SIG-M5 treated with dmso at 0.1 percent for 504 hours (cell line): ENCODE data around the gene FAAP100.

ENCODE experiments used
- DNase-seq: peaks from one replicate; lab custom pipeline; 2025; ENCODE audit not compliant: unreplicated experiment; lab: John Stamatoyannopoulos, UW

Gene FAAP100

GRCh38 chr17:81513372-81513752 is 38.8 kb downstream of the FAAP100 start:
- DNase-seq = peak; percentile 68

- DNase-seq = peak; percentile 89
Observed at GRCh38 chr17:81512562-81513371, 39.4 kb downstream of the FAAP100 start, which contains the start of gene ACTG1. ACTG1 (minus strand) TSS chr17:81512799; CDS start chr17:81512354, 445 bp downstream.

DNA sequence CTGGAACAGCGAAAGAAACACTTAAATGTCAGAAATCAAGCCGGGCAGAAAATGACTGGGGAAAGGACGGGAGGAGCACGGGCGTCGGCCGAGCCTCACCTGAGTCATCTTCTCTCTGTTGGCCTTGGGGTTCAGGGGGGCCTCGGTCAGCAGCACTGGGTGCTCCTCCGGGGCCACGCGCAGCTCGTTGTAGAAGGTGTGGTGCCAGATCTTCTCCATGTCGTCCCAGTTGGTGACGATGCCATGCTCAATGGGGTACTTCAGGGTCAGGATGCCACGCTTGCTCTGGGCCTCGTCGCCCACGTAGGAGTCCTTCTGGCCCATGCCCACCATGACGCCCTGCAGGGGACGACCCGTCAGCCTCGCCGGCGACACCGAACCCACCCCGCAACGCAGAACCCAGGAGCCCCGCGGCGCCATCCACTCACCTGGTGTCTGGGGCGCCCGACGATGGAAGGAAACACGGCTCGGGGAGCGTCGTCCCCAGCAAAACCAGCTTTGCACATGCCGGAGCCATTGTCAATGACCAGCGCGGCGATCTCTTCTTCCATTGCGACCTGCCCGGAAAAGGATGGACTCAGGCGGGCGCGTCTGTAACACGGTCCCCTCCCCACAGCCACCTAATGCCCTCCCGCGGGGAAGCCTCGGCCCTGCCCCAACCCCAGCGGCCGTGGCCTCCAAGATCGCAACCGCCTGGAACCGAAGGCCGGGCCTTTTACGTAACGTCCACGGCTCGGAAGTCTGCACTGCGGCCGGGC is 40.2 kb downstream of the FAAP100 start:
- no peak for DNase-seq

- no peak for DNase-seq
Observed at GRCh38 chr17:81511554-81511803, 40.7 kb downstream of the FAAP100 start.

DNA sequence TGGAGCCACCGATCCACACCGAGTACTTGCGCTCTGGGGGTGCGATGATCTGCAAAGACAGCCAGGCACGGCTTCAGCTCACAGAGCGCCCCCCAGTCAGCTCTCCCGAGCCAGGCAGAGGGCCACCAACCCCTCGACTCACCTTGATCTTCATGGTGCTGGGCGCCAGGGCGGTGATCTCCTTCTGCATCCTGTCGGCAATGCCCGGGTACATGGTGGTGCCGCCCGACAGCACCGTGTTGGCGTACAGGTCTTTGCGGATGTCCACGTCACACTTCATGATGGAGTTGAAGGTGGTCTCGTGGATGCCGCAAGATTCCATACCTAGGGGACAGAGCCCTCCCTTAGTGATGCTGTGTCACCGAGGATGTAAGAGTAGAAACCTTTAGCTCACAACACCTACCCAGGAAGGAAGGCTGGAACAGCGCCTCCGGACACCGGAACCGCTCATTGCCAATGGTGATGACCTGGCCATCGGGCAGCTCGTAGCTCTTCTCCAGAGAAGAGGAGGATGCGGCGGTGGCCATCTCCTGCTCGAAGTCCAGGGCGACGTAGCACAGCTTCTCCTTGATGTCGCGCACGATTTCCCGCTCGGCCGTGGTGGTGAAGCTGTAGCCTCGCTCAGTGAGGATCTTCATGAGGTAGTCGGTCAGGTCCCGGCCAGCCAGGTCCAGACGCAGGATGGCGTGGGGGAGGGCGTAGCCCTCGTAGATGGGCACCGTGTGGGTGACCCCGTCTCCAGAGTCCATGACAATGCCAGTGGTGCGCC is 41.2 kb downstream of the FAAP100 start:
- no peak for DNase-seq

- DNase-seq = no peak
Observed at GRCh38 chr17:81509972-81510784, 42.0 kb downstream of the FAAP100 start.

DNA sequence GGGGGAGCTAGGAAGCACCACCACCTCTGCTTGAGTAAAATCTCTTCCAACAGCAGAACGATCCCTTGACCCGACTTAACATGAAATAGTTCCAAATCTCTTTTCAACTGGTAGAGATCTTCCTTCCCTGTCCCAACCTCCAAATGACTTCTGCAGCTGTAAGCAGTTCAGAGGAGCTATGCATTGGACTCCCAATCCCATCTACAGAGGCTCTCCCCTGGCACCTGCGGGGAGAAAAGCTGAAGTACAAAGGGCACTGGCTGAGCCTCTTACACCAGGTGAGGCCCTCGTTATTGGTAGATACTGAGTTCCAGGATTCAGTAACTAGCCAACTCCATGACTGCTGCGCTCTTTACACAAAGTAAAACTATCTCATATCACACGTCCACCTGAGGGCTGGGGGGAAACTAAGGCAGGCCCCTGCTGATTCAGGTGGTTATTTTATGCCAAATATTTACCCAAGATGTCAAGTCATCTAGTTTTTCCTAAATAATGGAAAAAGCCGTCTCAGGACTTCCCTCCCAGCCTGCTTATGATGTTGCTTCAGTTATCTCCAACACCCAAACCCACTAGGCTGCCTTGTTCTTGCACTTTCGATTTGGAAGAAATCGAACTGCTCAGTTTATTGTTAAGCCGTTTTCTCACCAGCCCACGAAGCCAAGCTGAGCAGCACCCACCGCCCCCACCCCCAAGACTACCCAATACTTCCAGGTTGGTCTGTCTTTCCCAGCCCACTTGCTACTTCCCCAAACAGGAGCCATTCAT is 42.8 kb downstream of the FAAP100 start:
- DNase-seq = peak; percentile 67

DNA sequence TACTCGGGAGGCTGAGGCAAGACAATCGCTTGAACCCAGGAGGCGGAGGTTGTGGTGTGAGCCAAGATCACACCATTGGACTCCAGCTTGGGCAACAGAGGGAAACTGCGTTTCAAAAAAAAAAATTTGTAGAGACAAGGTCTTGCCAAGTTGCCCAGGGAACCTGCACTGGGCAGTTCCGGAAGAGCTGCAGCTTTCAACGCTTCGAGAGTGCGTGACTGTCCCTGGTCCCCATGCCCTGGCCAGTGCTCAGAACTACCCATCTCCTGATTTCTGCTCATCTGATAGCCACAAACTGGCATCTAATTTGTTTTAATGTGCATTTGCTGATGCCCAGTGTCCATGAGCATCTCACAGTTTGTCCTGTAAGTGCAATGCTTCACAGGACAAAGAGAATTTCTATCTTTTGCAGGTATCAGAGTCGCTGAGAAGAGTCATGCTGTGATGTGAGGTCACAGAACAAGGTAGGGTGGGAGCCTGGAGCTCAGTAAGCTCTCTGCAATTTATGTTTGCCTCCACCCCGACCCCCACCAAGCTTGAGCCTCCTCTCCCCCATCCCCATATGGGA is 43.4 kb downstream of the FAAP100 start:
- DNase-seq = no peak

- DNase-seq = no peak
Observed at GRCh38 chr17:81503619-81504018, 48.5 kb downstream of the FAAP100 start.

GRCh38 chr17:81502471-81503017 is 49.6 kb downstream of the FAAP100 start:
- DNase-seq = no peak

DNA sequence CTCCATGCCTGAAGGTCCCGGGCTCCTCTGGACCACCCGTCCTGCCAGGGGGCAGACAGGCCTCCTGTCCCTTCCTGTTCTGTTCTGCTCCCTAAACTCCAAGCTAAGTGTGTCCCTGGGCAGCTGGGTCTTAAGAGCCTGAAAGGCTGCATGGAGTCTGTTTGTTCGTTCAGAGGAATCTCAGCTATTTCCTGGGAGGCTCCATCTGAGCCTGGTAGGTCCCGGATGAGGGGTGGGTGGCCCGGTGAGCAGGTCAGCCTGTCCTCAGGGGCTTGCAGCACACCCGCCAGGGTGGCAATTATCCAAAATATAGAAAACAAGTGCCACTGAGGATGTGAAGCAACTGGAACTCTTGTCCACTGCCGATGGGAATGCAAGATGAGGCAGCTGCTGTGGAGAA is 52.1 kb downstream of the FAAP100 start:
- DNase-seq = no peak

DNA sequence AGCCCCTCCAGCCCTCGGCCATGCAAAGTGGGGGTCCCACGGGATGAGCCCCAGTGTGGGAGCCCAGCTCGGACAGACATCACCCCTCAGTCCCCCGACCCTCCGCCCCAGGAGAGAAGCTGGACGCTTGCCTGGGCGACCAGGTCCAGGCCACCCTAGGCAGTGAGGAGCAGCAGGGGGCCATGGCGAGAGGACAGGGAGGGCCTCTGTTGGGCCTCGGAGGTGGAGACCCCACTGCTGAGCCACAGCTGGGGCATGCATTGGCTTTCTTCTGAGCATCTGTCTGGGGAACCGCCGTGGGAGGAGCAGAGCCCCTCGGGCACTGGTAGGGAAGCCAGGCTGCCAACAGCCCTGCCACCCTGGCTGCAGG is 52.6 kb downstream of the FAAP100 start:
- DNase-seq = no peak

GRCh38 chr17:81498953-81499600 is 53.1 kb downstream of the FAAP100 start:
- no peak for DNase-seq

- peak; percentile 44 for DNase-seq
Observed at GRCh38 chr17:81494626-81495377, 57.4 kb downstream of the FAAP100 start.

DNA sequence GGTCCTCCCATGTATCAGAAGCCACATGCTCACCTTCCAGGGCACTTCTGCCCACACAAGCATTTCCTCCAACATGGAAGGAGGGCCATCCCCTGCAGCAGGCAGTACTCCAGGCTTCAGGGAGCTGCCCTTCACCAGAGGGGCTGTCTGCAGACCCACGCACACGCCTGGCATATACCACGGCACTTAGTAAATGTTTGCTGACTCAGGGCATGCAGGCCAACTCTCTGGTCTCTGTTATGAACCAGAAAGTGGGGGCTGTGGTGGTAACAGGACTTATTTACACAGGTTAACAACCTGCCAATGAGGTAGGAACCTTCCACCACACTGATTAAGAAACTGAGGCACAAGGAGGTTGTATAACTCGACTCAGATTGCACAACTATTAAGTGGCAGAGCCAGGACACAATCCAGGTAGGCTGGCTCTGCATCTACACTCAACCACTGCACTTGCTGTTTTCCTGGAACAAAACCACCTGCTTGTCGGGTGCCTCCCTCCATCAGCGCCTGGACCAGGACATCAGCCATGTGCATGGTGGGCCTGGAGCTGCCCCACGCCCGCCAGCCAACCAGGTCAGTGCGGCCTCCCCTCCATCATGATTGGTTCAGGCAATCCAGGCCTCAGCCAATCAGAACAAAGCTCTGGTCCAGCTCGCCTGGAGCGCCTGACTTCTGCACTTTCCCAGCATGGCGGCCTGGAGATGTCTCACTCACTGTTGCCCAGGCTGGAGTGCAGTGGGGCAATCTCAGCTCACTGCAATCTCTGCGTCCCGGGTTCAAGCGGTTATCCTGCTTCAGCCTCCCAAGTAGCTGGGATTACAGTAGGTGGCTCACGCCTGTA is 58.7 kb downstream of the FAAP100 start:
- no peak for DNase-seq

- no peak for DNase-seq
Observed at GRCh38 chr17:81492706-81493105, 59.4 kb downstream of the FAAP100 start.

DNA sequence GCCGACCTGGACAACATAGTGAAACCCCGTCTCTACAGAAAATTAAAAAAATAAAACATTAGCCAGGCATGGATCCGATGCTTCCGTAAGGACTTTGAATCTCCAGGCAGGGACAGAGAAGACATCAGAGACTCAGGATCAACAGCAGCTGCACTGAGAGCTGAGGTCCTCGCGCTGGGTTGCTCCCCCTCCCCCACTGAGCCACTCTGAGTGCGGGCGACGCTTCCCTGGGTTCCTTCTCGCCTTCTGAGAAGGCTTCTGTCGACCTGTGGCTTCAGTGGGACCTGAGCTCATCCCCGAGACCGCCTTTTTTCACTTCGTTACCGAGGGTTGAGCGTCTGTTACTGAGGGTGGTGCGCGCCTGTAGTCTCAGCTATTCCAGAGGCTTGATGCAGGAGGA is 60.0 kb downstream of the FAAP100 start:
- no peak for DNase-seq

- no peak for DNase-seq
Observed at GRCh38 chr17:81491761-81492160, 60.4 kb downstream of the FAAP100 start.
